Activated T-helper 9 cell treated with anti-CD3 and anti-CD28 coated beads, Interleukin-2, amount 50 U/mL, for 16 hours (primary cell): ENCODE measurements around the gene BCL2L11.

Source experiments
- DNase-seq: peaks from one replicate; pipeline ENCODE4 v3.0.0-alpha.2; 2020; ENCODE audit warnings: low read depth

The BCL2L11 gene

GRCh38 chr2:111168528-111169239 lies 48.0 kb downstream of the BCL2L11 start:
- DNase-seq, result peak; percentile 39

GRCh38 chr2:111169268-111169667 lies 48.6 kb downstream of the BCL2L11 start:
- no peak for DNase-seq

GRCh38 chr2:111169924-111170323 lies 49.2 kb downstream of the BCL2L11 start:
- DNase-seq, result no peak

- no peak for DNase-seq
These were observed 50.7 kb downstream of the BCL2L11 start for GRCh38 chr2:111171337-111171930.

- DNase-seq, result no peak
These were observed 52.0 kb downstream of the BCL2L11 start for GRCh38 chr2:111172666-111173065.

- DNase-seq, result no peak
These were observed 52.6 kb downstream of the BCL2L11 start for GRCh38 chr2:111173338-111173737.

GRCh38 chr2:111173856-111174255 lies 53.1 kb downstream of the BCL2L11 start:
- DNase-seq, result no peak

- no peak for DNase-seq
These were observed 54.9 kb downstream of the BCL2L11 start for GRCh38 chr2:111175615-111176014.

- DNase-seq, result no peak
These were observed 55.7 kb downstream of the BCL2L11 start for GRCh38 chr2:111176388-111176787.

GRCh38 chr2:111176867-111177266 lies 56.2 kb downstream of the BCL2L11 start:
- no peak for DNase-seq

GRCh38 chr2:111178296-111178695 lies 57.6 kb downstream of the BCL2L11 start:
- DNase-seq, result no peak

- no peak for DNase-seq
These were observed 58.2 kb downstream of the BCL2L11 start for GRCh38 chr2:111178730-111179405.

GRCh38 chr2:111182121-111182520 lies 61.4 kb downstream of the BCL2L11 start:
- no peak for DNase-seq

- DNase-seq, result no peak
These were observed 62.0 kb downstream of the BCL2L11 start for GRCh38 chr2:111182740-111183139.

- no peak for DNase-seq
These were observed 64.1 kb downstream of the BCL2L11 start for GRCh38 chr2:111184725-111185310.

- DNase-seq, result no peak
These were observed 64.8 kb downstream of the BCL2L11 start for GRCh38 chr2:111185361-111186022.

GRCh38 chr2:111186121-111186715 lies 65.5 kb downstream of the BCL2L11 start:
- no peak for DNase-seq

GRCh38 chr2:111186933-111187332 lies 66.2 kb downstream of the BCL2L11 start:
- no peak for DNase-seq

GRCh38 chr2:111188681-111189080 lies 68.0 kb downstream of the BCL2L11 start:
- no peak for DNase-seq

GRCh38 chr2:111189106-111189505 lies 68.4 kb downstream of the BCL2L11 start:
- no peak for DNase-seq

- DNase-seq, result no peak
These were observed 70.3 kb downstream of the BCL2L11 start for GRCh38 chr2:111190816-111191540.
